Tongue (tissue), 2 donors: ENCODE results near the gene CORO1A. TPM values are rescaled to one million over a fixed set of nuclear protein-coding genes. Genes with fewer than 3 reads are reported as not detected.
"Not testable (repeated sequence)": the region's sequence is repeated elsewhere in the genome, so short reads cannot be mapped to it uniquely, and the experiment has no call there.

Experiments
- DNase-seq: peaks from one replicate; pipeline ENCODE4 v3.0.0-alpha.2; 2015
- total RNA-seq: library from RNA; depleted of rRNA; stranded (reverse); fragments of >200 nt; gene quantifications from one replicate; pipeline ENCODE4 v1.2.3, GENCODE V29; 2014

The CORO1A gene
- total RNA-seq, 1 donor from 2014 or later = 14.8 TPM

GRCh38 chr16:30173054-30173453 lies 10.3 kb upstream of the CORO1A start:
- DNase-seq = no peak

DNA sequence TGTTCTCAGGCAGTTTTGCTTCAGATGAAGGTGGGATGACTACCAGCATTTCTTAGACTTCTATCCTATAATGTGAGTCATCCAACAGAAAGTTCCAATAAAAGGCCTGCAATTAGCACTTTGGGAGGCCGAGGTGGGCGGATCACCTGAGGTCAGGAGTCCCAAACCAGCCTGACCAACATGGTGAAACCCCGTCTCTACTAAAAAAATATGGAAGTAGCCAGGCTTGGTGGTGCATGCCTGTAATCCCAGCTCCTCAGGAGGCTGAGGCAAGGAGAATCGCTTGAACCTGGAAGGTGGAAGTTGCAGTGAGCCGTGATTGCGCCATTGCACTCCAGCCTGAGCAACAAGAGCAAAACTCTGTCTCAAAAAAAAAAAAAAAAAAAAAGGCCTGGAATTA lies 6.5 kb upstream of the CORO1A start:
- not testable (repeated sequence) for DNase-seq

DNA sequence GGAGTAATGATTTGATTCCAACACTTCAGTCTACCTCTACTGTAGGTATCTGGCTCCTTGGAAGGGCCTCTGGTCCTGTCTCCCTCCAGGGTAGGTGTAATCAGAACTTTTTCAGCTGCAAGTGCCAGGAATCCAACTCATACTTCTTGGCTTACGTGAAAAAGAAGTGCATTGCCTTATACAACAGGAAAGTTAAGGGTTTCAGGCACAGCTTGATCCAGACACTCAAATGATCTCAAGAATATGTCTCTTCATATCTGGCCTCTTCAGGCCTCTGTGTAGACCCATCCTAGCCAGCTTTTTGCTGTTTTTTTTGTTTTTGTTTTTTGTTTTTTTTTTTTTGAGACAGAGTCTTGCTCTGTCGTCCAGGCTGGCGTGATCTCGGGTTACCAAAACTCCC lies 4.2 kb upstream of the CORO1A start:
- no peak for DNase-seq

- no peak for DNase-seq
Measured at GRCh38 chr16:30179931-30180330, 3.5 kb upstream of the CORO1A start.

DNA sequence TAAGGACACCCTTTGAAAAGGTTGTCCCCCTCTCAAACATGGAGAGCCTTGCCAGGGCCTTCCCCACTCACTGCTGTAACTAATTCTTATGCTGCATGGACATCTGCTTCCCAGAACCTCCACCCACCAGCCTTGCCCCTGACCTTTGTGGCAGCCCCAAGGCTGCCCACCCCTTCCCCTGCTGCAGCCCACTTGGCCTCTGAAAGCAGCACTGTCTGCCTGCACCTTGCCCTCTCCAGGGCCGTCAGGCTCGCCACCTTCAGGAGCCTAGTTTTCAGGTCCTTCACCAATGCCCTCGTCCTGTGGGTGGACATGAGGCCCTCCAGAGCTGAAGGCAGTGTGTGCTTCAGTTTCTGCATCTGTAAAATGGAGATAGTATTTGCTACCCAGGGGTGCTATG lies 2.7 kb upstream of the CORO1A start:
- DNase-seq = no peak

GRCh38 chr16:30184096-30184890 lies 891 bp downstream of the CORO1A start:
- DNase-seq = no peak

DNA sequence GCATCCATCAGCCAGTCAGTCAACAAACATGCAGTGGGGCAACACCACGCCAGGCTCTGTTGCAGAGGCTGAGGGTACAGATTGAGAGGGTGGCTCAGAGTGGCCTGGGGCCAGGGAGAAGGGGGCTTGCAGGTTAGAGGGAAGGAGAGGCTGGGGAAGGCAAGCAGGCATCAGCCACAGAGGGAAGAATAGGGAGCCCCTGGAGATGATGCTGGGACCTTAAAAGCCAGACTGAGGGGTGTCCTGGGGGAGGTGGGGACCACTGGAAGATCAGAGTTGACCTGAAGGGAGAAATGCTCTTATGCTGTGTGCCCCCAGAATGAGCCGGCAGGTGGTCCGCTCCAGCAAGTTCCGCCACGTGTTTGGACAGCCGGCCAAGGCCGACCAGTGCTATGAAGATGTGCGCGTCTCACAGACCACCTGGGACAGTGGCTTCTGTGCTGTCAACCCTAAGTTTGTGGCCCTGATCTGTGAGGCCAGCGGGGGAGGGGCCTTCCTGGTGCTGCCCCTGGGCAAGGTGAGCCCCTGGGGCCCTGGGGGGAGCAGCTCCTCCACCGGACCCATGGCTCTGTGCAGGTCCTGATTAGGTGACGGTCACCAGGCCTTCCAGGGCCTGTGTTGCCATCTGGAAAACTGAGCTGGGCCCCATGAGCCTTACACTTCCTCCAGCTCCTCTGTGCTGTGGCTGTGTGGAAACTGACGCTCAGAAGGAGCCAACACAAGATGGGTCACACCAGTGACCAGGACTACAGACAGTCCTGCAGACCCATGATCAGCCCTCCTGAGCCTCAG lies 1.7 kb downstream of the CORO1A start:
- no peak for DNase-seq

DNA sequence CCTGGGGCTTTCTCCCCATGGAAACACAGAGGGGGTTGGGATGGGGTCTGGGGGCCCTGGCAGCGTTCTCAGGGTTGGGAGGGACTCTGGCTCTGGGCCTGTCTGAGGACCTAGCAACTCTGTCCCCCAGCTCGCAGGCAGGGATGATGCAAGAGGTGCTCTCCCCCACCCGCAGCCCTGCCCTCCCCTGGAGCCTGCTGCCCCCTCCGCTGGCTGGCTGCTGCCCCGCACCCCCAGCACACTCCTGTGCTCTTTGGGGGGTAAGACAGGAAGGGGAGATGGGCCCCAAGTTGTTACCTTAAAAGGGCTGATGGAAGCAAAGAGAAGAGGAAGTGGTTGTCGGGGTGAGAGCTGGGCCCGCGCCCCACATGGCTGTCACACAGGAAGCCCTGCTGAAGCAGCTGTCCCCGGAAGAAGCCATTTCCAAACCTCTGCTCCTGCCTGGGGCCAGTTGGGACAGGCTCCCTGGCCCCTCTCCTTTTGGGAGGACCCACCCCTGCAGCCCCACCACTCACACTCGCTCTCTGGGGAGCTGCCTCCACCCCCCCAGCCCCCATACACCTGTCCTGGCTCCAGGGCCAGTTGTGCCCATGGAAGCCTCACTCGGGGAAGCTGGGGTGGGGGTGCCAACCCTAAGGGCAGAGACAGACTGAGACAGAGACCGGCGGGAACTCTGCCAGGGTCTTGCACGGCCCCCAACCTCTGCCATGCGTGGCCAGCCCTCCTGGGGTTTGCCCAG lies 2.5 kb downstream of the CORO1A start:
- DNase-seq = no peak

- DNase-seq = no peak
Measured at GRCh38 chr16:30186444-30186781, 3.0 kb downstream of the CORO1A start.

- peak; percentile 34 for DNase-seq
Measured at GRCh38 chr16:30186782-30187555, 3.6 kb downstream of the CORO1A start.

DNA sequence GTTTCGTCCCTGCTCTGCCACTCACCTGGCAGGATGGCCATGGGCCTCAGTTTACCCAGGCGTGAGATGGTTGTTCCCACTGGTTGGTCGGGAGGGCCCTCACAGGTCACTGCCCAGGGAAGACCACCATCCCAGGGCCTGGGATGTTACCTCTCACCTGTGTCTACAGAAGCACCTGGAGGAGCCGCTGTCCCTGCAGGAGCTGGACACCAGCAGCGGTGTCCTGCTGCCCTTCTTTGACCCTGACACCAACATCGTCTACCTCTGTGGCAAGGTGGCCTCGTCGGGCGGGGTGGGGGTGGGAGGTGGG lies 4.1 kb downstream of the CORO1A start:
- no peak for DNase-seq

DNA sequence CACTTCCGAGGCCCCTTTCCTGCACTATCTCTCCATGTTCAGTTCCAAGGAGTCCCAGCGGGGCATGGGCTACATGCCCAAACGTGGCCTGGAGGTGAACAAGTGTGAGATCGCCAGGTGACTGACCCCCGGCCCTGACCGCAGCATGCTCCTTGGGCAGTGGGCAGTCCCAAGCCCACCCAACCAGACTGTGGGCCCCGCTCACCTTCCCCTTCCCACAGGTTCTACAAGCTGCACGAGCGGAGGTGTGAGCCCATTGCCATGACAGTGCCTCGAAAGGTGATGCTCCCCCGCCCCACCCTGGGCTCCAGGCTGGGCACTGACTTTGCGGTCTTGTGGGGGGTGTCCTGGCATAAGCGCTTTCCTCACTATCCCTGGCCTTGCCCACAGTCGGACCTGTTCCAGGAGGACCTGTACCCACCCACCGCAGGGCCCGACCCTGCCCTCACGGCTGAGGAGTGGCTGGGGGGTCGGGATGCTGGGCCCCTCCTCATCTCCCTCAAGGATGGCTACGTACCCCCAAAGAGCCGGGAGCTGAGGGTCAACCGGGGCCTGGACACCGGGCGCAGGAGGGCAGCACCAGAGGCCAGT lies 4.7 kb downstream of the CORO1A start:
- DNase-seq = no peak

DNA sequence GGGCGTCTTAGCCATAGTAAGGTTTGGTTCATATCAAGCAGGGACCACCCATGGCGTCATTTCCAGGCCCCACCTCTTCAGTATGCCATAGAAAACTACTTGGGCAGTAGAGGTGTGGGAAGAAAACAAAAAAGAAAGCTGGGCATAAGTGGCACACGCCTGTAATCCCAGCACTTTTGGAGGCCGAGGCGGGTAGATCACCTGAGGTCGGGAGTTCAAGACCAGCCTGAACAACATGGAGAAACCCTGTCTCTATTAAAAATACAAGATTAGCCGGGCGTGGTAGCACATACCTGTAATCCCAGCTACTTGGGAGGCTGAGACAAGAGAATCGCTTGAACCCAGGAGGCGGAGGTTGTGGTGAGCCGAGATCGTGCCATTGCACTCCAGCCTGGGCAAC lies 7.8 kb downstream of the CORO1A start:
- not testable (repeated sequence) for DNase-seq

- not testable (repeated sequence) for DNase-seq
Measured at GRCh38 chr16:30193098-30193497, 9.7 kb downstream of the CORO1A start.

GRCh38 chr16:30193615-30194014 lies 10.2 kb downstream of the CORO1A start, which contains the start of the genes BOLA2B and SLX1A:
Gene BOLA2B, minus strand, starts transcription at chr16:30193666. Its CDS starts 71 bp downstream, at chr16:30193595.
Gene SLX1A, plus strand, starts transcription at chr16:30193875. Its CDS starts 210 bp downstream, at chr16:30194085.
- DNase-seq = not testable (repeated sequence)

DNA sequence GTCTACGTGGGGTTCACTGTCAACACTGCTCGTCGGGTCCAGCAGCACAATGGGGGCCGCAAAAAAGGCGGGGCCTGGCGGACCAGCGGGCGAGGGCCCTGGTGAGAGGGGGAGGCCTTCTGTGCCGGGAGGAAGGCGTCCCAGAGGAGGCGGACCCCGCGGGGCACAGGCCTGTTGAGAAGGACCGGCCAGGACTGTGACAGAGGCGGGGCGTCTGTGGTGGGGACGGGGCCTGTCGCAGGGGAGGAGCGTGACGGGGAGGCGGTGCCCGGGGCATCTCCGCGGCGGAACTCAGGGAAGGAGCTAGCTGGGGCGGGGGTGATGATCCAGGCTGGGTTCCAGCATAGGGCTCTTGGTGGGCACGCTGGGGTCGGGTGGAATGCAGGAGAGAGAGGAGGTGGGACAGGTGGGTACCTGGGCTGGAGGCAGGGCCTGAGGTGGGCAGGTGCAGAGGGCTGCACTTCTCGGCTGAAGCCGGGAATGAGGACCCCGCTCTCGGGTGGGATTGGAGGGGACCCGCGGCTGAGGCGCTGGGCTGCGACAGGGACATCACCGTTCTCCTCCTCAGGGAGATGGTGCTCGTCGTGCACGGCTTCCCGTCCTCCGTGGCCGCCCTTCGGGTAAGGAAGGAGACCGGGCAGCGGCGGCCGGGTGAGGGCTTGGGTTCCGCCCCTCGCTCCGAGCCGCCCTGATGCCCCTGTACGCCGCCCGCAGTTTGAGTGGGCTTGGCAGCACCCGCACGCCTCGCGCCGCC lies 10.9 kb downstream of the CORO1A start:
- not testable (repeated sequence) for DNase-seq

- not testable (repeated sequence) for DNase-seq
Measured at GRCh38 chr16:30197001-30197400, 13.6 kb downstream of the CORO1A start.

DNA sequence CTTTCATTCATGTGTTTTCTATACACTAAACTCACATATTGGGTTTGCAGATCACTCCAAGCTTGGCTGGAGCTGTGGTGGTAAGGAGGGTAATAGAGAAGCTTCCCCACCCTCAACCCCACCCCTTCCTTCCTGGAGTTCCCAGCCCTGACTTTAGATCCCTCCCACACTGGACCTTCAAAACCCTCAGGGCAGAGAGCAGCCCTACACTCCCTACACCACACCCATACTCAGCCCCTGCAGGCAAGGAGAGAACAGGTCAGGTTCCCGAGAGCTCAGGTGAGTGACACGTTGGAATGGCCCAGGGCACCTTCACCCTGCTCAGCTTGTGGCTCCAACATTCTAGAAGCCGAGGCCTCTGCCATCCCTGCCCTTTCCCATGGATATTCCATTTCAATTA lies 15.6 kb downstream of the CORO1A start, which contains the start of gene SULT1A3:
Gene SULT1A3 (plus strand): TSS at position 207 of the 400 bp plus-strand sequence. CDS start 1,474 bp downstream, outside the sequence.
- not testable (repeated sequence) for DNase-seq

DNA sequence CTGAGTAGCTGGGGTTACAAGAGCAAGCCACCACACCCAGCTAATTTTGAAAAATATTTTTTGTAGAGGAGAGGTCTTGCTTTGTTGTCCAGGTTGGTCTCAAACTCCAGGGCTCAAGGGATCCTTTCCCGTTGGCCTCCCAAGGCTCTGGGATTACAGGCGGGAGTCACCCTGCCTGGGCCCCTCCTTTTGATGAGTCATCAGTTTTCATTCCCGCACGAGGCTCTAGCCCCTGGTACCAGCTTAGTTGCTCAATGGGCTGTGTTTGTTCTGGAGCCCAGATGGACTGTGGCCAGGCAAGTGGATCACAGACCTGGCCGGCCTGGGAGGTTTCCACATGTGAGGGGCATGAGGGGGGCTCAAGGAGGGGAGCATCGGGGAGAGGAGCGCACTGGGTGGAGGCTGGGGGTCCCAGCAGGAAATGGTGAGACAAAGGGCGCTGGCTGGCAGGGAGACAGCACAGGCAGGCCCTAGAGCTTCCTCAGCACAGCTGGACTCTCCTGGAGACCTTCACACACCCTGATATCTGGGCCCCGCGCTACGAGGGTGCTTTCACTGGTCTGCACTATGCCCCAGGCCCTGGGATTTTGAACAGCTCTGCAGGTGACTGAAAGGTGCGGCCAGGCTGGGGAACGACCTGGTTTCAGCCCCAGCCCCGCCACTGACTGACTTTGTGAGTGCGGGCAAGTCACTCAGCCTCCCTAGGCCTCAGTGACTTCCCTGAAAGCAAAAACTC lies 16.4 kb downstream of the CORO1A start:
- DNase-seq = not testable (repeated sequence)
